Esophagus squamous epithelium (tissue), 5 donors: ENCODE measurements around the gene VWA5B2. TPM values are rescaled to one million over a fixed set of nuclear protein-coding genes. Genes with fewer than 3 reads are reported as not detected.

Source experiments
- DNase-seq: peaks from one replicate; lab custom pipeline; 2025; lab: John Stamatoyannopoulos, UW
- H3K27ac ChIP-seq, 4 donors: fragments of 200-600 bp; sonication (generic); one replicate each; pipeline ENCODE4 v1.5.1; 2016 to 2019; ENCODE audit warnings: mild to moderate bottlenecking in 1 of 4
- H3K27me3 ChIP-seq, 4 donors: fragments of 200-600 bp; sonication (generic); 1 replicate in 3 of 4; 2 replicates in 1 of 4; pipeline versions ENCODE4 v1.5.1 to v1.6.0; 2017 to 2021; ENCODE audit warnings: antibody characterized with exemption in 1 of 4
- H3K36me3 ChIP-seq, 3 donors: fragments of 200-600 bp; sonication (generic); one replicate each; pipeline ENCODE4 v1.5.1; 2016 to 2019
- H3K4me1 ChIP-seq, 3 donors: fragments of 200-600 bp; sonication (generic); one replicate each; pipeline ENCODE4 v1.5.1; 2017 to 2019
- H3K4me3 ChIP-seq, 4 donors: fragments of 200-600 bp; sonication (generic); 1 replicate in 3 of 4; 2 replicates in 1 of 4; pipeline ENCODE4 v1.5.1; 2016 to 2019; ENCODE audit warnings: mild to moderate bottlenecking in 2 of 4, moderate library complexity in 1 of 4
- H3K9me3 ChIP-seq, 3 donors: fragments of 200-600 bp; sonication (generic); one replicate each; pipeline ENCODE4 v1.5.1; 2016 to 2019
- POLR2A ChIP-seq, 4 donors: fragments of 450-650 bp; IDR thresholded peaks; one replicate each; pipeline ENCODE4 v1.6.1; 2017; ENCODE audit warnings: antibody characterized with exemption in 4 of 4, mild to moderate bottlenecking in 4 of 4, moderate library complexity in 3 of 4
- WGBS, 2 donors: methylation state at CpG; one replicate each; pipeline ENCODE4 v1.1.5; 2018; 5-methylcytosine and 5-hydroxymethylcytosine counted together
- intact Hi-C: fragments of 100-400 bp; cut with DNase I; formaldehyde crosslinking; loops from one replicate; pipeline ENCODE4 v1.15.0; 2022
- total RNA-seq, 4 donors: library from RNA; depleted of rRNA; stranded (reverse); fragments of >200 nt; gene quantifications; one replicate each; pipeline ENCODE4 v1.1.0, GENCODE V29; 2016
- TF ChIP-seq, protein P1 (sequence below), 6 experiments: fragments of 450-650 bp in 4 of 6; fragments of 200-600 bp in 2 of 6; sonication (generic) in 2 of 6; IDR thresholded peaks; one replicate each; pipeline ENCODE4 v1.5.1; 2016 to 2019; ENCODE audit warnings: antibody characterized with exemption in 6 of 6, mild to moderate bottlenecking in 4 of 6, moderate library complexity in 4 of 6
- donor health status: DM: yes; HTN: yes; CAD: no.

The VWA5B2 gene
- total RNA-seq, 4 donors from 2014 or later, result 0.22 TPM; not detected in 3

DNA sequence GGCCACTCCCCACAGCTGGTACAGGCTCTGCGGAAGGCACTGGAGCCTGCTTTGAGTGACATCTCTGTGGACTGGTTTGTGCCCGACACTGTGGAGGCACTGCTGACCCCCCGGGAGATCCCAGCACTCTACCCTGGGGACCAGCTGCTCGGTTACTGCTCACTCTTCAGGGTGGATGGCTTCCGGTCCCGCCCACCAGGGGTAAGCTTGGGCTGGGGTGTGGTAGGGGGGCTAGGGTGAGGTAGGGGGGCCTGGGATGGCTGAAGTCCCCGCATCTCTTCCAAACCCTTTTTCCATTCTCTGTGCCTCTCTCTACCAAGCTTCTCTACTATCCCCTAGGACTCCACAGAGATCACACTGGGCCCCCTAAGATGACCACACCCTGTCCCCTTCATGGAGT, 7.8 kb downstream of the VWA5B2 start:
- no peak for DNase-seq
- Histone ChIP-seq H3K4me1 (peaks cover 0 to 23% (median 7%) of the 10 kb centered on the region in 3 donors), H3K4me3 (no peak overlapping the region), H3K27me3 (peaks cover 0 to 64% (median 0%) of the 10 kb centered on the region in 4 donors), H3K27ac (no peak overlapping the region), H3K36me3 (peaks cover 0 to 5% (median under 1%) of the 10 kb centered on the region in 3 donors), H3K9me3 (no peaks in the 10 kb centered on the region)
- TF ChIP-seq POLR2A (IDR thresholded peaks at IDR 0.05), result no peak
- TF ChIP-seq, protein P1, sequence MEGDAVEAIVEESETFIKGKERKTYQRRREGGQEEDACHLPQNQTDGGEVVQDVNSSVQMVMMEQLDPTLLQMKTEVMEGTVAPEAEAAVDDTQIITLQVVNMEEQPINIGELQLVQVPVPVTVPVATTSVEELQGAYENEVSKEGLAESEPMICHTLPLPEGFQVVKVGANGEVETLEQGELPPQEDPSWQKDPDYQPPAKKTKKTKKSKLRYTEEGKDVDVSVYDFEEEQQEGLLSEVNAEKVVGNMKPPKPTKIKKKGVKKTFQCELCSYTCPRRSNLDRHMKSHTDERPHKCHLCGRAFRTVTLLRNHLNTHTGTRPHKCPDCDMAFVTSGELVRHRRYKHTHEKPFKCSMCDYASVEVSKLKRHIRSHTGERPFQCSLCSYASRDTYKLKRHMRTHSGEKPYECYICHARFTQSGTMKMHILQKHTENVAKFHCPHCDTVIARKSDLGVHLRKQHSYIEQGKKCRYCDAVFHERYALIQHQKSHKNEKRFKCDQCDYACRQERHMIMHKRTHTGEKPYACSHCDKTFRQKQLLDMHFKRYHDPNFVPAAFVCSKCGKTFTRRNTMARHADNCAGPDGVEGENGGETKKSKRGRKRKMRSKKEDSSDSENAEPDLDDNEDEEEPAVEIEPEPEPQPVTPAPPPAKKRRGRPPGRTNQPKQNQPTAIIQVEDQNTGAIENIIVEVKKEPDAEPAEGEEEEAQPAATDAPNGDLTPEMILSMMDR (IDR thresholded peaks at IDR 0.05), result no peak
- WGBS, 2 donors, result 100% methylated on average over 1 of the region's 7 CpGs; no CpG with 5 or more reads in 1 of the 2 donors
- intact Hi-C loops, result no loop called here

DNA sequence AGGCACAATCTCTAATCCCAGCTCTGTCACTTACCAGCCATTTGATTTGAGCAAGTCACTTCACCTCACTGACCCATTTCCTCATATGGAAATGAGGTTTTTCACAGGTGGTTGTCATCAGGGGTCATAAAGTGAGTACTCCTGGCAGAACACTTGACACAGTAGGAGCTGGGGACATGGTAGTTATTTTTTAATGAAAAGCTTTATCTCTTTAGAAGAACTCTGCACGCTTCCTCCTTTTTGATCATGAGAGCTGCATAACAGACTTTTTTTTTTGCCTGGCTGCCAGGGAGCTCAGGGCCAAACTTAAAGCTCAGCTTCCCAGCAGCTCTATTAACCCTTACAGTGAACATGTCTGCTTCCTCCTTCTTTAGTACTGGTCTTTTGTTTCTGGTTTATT, 8.4 kb downstream of the VWA5B2 start:
- intact Hi-C loops, result no loop called here
- 38% methylated on average over 1 of the region's 1 CpG for WGBS, 2 donors
- peaks cover 0 to 23% (median 7%) of the 10 kb centered on the region in 3 donors for H3K4me1 ChIP-seq
- DNase-seq, result no peak
- peaks cover 0 to 58% (median 0%) of the 10 kb centered on the region in 4 donors for H3K27me3 ChIP-seq
- H3K4me3 ChIP-seq, result no peak overlapping the region
- peaks cover 0 to 11% (median 7%) of the 10 kb centered on the region in 3 donors for H3K36me3 ChIP-seq
- TF ChIP-seq, protein P1 (IDR thresholded peaks at IDR 0.05), result no peak
- no peak for TF ChIP-seq POLR2A (IDR thresholded peaks at IDR 0.05)
- H3K27ac ChIP-seq, result no peak overlapping the region
- H3K9me3 ChIP-seq, result no peaks in the 10 kb centered on the region

DNA sequence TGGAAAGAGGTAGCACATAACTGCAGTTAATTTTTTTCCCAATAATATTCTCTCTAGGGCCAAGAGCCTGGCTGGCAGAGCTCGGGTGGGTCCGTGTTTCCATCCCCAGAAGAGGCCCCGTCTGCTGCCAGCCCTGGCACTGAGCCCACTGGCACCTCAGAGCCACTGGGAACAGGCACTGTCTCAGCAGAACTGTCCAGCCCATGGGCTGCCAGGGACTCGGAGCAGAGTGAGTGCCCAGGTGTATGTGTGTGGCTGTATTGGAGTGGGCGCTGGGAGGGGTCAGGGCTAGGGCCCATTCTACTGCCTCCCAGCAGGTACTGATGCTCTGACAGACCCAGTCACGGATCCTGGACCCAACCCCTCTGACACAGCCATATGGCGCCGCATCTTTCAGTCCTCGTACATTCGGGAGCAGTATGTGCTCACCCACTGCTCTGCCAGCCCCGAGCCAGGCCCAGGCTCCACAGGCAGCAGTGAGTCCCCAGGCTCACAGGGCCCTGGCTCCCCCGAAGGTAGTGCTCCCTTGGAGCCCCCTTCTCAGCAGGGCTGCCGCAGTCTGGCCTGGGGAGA, 8.9 kb downstream of the VWA5B2 start:
- TF ChIP-seq, protein P1 (IDR thresholded peaks at IDR 0.05), result no peak
- TF ChIP-seq POLR2A (IDR thresholded peaks at IDR 0.05), result no peak
- intact Hi-C loops, result no loop called here

DNA sequence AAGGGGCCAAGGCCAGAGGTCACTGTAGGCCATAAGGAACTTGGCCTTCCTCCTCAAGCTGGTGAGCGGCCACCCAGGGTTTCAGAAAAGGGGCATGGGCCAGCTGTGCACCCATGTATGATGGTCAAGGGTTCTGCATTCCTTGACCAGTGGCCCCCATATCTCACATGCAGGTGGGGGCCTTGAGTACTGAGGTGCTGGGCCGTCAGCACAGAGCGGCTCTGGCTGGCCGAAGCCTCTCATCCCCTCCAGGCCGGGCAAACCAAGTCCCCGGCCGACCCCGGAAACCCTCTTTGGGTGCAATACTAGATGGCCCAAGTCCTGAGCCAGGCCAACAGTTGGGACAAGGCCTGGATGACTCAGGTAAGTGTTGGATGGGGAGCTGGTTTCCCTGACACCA, 9.8 kb downstream of the VWA5B2 start:
- TF ChIP-seq, protein P1 (IDR thresholded peaks at IDR 0.05), result no peak
- TF ChIP-seq POLR2A (IDR thresholded peaks at IDR 0.05), result no peak
- DNase-seq, result no peak
- Histone ChIP-seq H3K4me1 (peaks cover 0 to 18% (median 7%) of the 10 kb centered on the region in 3 donors), H3K4me3 (no peak overlapping the region), H3K36me3 (peaks cover 10 to 25% (median 18%) of the 10 kb centered on the region in 3 donors), H3K27ac (no peak overlapping the region), H3K9me3 (no peaks in the 10 kb centered on the region), H3K27me3 (peaks cover 0 to 43% (median 0%) of the 10 kb centered on the region in 4 donors)
- intact Hi-C loops, result no loop called here
- WGBS, 2 donors, result 78 to 94% methylated on average over 1 to 8 of the region's 8 CpGs

More for the DNA sequence above, 8.9 kb downstream of the VWA5B2 start:
- Histone ChIP-seq H3K4me3 (no peak overlapping the region), H3K9me3 (no peaks in the 10 kb centered on the region), H3K36me3 (peaks cover 1 to 16% (median 11%) of the 10 kb centered on the region in 3 donors), H3K27ac (no peak overlapping the region), H3K4me1 (peaks cover 0 to 23% (median 7%) of the 10 kb centered on the region in 3 donors), H3K27me3 (peaks cover 0 to 52% (median 0%) of the 10 kb centered on the region in 4 donors)
- DNase-seq, result no peak
- WGBS, 2 donors, result 56 to 63% methylated on average over 7 to 11 of the region's 13 CpGs

DNA sequence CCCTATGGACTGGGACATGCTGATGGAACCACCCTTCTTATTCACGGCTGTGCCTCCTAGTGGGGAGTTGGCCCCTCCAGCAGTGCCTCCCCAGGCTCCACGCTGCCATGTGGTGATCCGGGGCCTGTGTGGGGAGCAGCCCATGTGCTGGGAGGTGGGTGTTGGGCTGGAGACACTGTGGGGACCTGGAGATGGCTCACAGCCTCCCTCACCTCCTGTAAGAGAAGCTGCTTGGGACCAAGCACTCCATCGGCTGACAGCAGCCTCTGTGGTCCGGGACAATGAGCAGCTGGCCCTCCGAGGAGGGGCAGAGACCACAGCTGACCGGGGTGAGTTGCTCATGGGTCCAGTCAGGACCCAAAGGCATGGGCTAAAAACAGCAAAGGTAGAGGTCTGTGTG, 10.3 kb downstream of the VWA5B2 start:
- 40 to 83% methylated on average over 1 to 2 of the region's 7 CpGs for WGBS, 2 donors
- no peak for DNase-seq
- H3K27ac ChIP-seq, result no peak overlapping the region
- H3K27me3 ChIP-seq, result peaks cover 0 to 39% (median 0%) of the 10 kb centered on the region in 4 donors
- no peak overlapping the region for H3K4me3 ChIP-seq
- peaks cover 0 to 14% (median 7%) of the 10 kb centered on the region in 3 donors for H3K4me1 ChIP-seq
- H3K36me3 ChIP-seq, result peaks cover 15 to 30% (median 23%) of the 10 kb centered on the region in 3 donors
- TF ChIP-seq POLR2A (IDR thresholded peaks at IDR 0.05), result no peak
- TF ChIP-seq, protein P1 (IDR thresholded peaks at IDR 0.05), result no peak
- H3K9me3 ChIP-seq, result no peaks in the 10 kb centered on the region
- intact Hi-C loops, result loop anchor here (5.0 kb wide), 1 partner anchor 92 kb away; no protein-coding TSS in a partner anchor
